Stomach smooth muscle (tissue), 2 donors: ENCODE results near the gene MT1X.

Source experiments
- H3K27ac ChIP-seq: one replicate; pipeline ENCODE4 v1.7.0; 2013; ENCODE audit warnings: mild to moderate bottlenecking, low read length, inconsistent platforms
- H3K27me3 ChIP-seq, 2 donors: one replicate each; pipeline ENCODE4 v1.7.0; 2013; ENCODE audit warnings: low read length in 2 of 2; ENCODE audit not compliant: insufficient read depth in 2 of 2, control insufficient read depth in 1 of 2
- H3K36me3 ChIP-seq, 2 donors: one replicate each; pipeline ENCODE4 v1.7.0; 2013; ENCODE audit warnings: low read length in 2 of 2; ENCODE audit not compliant: control insufficient read depth in 2 of 2, insufficient read depth in 2 of 2
- H3K4me1 ChIP-seq: one replicate; pipeline ENCODE4 v1.7.0; 2013; ENCODE audit warnings: low read length; ENCODE audit not compliant: control insufficient read depth, insufficient read depth
- H3K4me3 ChIP-seq, 2 donors: one replicate each; pipeline ENCODE4 v1.7.0; 2013; ENCODE audit warnings: low read length in 2 of 2
- H3K9ac ChIP-seq, 2 donors: one replicate each; pipeline ENCODE4 v1.7.0; 2013; ENCODE audit warnings: low read length in 2 of 2, mild to moderate bottlenecking in 1 of 2
- H3K9me3 ChIP-seq, 2 donors: one replicate each; pipeline ENCODE4 v1.7.0; 2013; ENCODE audit warnings: low read length in 2 of 2; ENCODE audit not compliant: control insufficient read depth in 2 of 2
- donor health status: healthy.
- donor health status: Pancreatic carcinoma.

MT1X gene

DNA sequence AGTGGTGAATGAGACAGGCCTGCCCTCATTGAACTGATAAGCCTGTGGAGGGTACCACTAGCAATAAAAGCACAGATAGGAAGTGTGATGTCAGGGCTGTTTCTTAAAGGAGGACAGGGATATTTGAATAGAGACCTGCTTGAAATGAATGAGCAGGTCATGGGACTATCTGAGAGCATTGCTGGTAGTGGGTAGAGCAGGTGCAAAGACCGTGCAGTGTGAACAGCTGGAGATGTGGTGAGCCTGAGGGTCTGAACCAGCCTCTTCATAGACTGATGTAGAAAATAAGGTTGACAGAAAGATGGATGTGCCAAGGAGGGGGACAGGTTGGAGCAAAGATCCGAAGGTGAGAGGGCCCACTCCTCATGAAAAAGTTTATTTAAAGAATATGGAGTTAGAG, 50.1 kb downstream of the MT1X start:
- no peak overlapping the region for H3K27ac ChIP-seq
- no peaks in the 10 kb centered on the region for H3K9me3 ChIP-seq
- H3K27me3 ChIP-seq, result no peaks in the 10 kb centered on the region
- H3K4me1 ChIP-seq, result peaks cover 14% of the 10 kb centered on the region
- no peak overlapping the region for H3K4me3 ChIP-seq
- no peak overlapping the region for H3K9ac ChIP-seq
- no peaks in the 10 kb centered on the region for H3K36me3 ChIP-seq

GRCh38 chr16:56732832-56733231, 50.6 kb downstream of the MT1X start:
- no peaks in the 10 kb centered on the region for H3K9me3 ChIP-seq
- H3K9ac ChIP-seq, result no peak overlapping the region
- no peak overlapping the region for H3K27ac ChIP-seq
- no peaks in the 10 kb centered on the region for H3K27me3 ChIP-seq
- no peaks in the 10 kb centered on the region for H3K36me3 ChIP-seq
- peaks cover 14% of the 10 kb centered on the region for H3K4me1 ChIP-seq
- no peak overlapping the region for H3K4me3 ChIP-seq
